Breast epithelium (tissue), 4 donors: ENCODE data around the gene SLC39A11. TPM values are rescaled to one million over a fixed set of nuclear protein-coding genes. Genes with fewer than 3 reads are reported as not detected.
A peak's percentile ranks its signal among the peaks of the same experiment; 100 is the strongest.

Source experiments
- DNase-seq, 2 donors: peaks; one replicate each; pipeline ENCODE4 v3.0.0-alpha.2; 2019; ENCODE audit warnings: low spot score in 2 of 2
- H3K27ac ChIP-seq, 2 donors: fragments of 200-600 bp; sonication (generic) in 1 of 2; one replicate each; pipeline ENCODE4 v1.5.1; 2016 to 2019; ENCODE audit warnings: mild to moderate bottlenecking in 1 of 2
- H3K27me3 ChIP-seq, 2 donors: fragments of 200-600 bp; sonication (generic) in 1 of 2; one replicate each; pipeline versions ENCODE4 v1.5.1 to v1.6.0; 2017 to 2019; ENCODE audit warnings: control low read depth in 1 of 2, mild to moderate bottlenecking in 1 of 2
- H3K36me3 ChIP-seq: fragments of 200-600 bp; one replicate; pipeline ENCODE4 v1.5.1; 2019
- H3K4me1 ChIP-seq, 2 donors: fragments of 200-600 bp; sonication (generic); one replicate each; pipeline ENCODE4 v1.5.1; 2016 to 2019; ENCODE audit warnings: control low read depth in 1 of 2
- H3K4me3 ChIP-seq, 3 donors: fragments of 200-600 bp; sonication (generic); 1 replicate in 2 of 3; 2 replicates in 1 of 3; pipeline ENCODE4 v1.5.1; 2016 to 2019; ENCODE audit warnings: mild to moderate bottlenecking in 3 of 3, moderate library complexity in 2 of 3
- H3K9me3 ChIP-seq, 2 donors: fragments of 200-600 bp; sonication (generic) in 1 of 2; one replicate each; pipeline ENCODE4 v1.5.1; 2016 to 2019; ENCODE audit warnings: control low read depth in 1 of 2
- CTCF ChIP-seq, 3 donors: fragments of 450-650 bp; IDR thresholded peaks; one replicate each; pipeline ENCODE4 v1.5.1; 2016 to 2017; ENCODE audit warnings: antibody characterized with exemption in 3 of 3, mild to moderate bottlenecking in 3 of 3, moderate library complexity in 3 of 3
- POLR2A ChIP-seq: fragments of 450-650 bp; IDR thresholded peaks from one replicate; pipeline ENCODE4 v1.6.1; 2016; ENCODE audit warnings: antibody characterized with exemption, mild to moderate bottlenecking, moderate library complexity
- POLR2AphosphoS5 ChIP-seq, 3 donors: sonication (generic); formaldehyde crosslinking; IDR thresholded peaks; one replicate each; pipeline ENCODE4 v1.6.1; 2017; ENCODE audit warnings: antibody characterized with exemption in 3 of 3
- intact Hi-C: fragments of 100-400 bp; cut with DNase I; formaldehyde crosslinking; loops from one replicate; pipeline ENCODE4 v1.15.1; 2023; ENCODE audit warnings: low total_unique reads
- total RNA-seq, 3 donors: library from RNA; depleted of rRNA; stranded (reverse); fragments of >200 nt; gene quantifications; one replicate each; pipeline ENCODE4 v1.1.0, GENCODE V29; 2016

SLC39A11 gene
- total RNA-seq, 3 donors from 2014 or later = 31.8 to 54.6 (median 47.0) TPM

- TF ChIP-seq CTCF (IDR thresholded peaks at IDR 0.05) (no peak), POLR2A (no peak), POLR2AphosphoS5 (IDR thresholded peaks at IDR 0.05) (no peak)
- intact Hi-C loops = no loop called here
- DNase-seq = peak; percentile 37 to 50
Observed at GRCh38 chr17:73096866-73097265, 4.4 kb upstream of the SLC39A11 start.

GRCh38 chr17:73096211-73096610, 3.7 kb upstream of the SLC39A11 start:
- H3K27ac ChIP-seq = no peak overlapping the region
- no peaks in the 10 kb centered on the region for H3K36me3 ChIP-seq
- peak in 1 of 2 donors; percentile 28 for DNase-seq
- H3K27me3 ChIP-seq = no peaks in the 10 kb centered on the region
- no peak overlapping the region for H3K4me3 ChIP-seq
- no peaks in the 10 kb centered on the region for H3K4me1 ChIP-seq
- no peaks in the 10 kb centered on the region for H3K9me3 ChIP-seq
- TF ChIP-seq POLR2A (no peak), CTCF (IDR thresholded peaks at IDR 0.05) (no peak), POLR2AphosphoS5 (IDR thresholded peaks at IDR 0.05) (no peak)
- intact Hi-C loops = no loop called here

More at GRCh38 chr17:73096866-73097265, 4.4 kb upstream of the SLC39A11 start:
- H3K36me3 ChIP-seq = no peaks in the 10 kb centered on the region
- H3K4me1 ChIP-seq = no peaks in the 10 kb centered on the region
- no peaks in the 10 kb centered on the region for H3K27me3 ChIP-seq
- H3K27ac ChIP-seq = no peak overlapping the region
- H3K4me3 ChIP-seq = no peak overlapping the region
- no peaks in the 10 kb centered on the region for H3K9me3 ChIP-seq

GRCh38 chr17:73093286-73093685, 798 bp upstream of the SLC39A11 start:
- H3K27me3 ChIP-seq = no peaks in the 10 kb centered on the region
- TF ChIP-seq POLR2A (no peak), POLR2AphosphoS5 (IDR thresholded peaks at IDR 0.05) (no peak), CTCF (IDR thresholded peaks at IDR 0.05) (no peak)
- no peaks in the 10 kb centered on the region for H3K9me3 ChIP-seq
- H3K4me3 ChIP-seq = peak overlapping the region in 2 of 3 donors; percentile 74 to 85
- peaks cover 0 to 9% of the 10 kb centered on the region in 2 donors for H3K4me1 ChIP-seq
- intact Hi-C loops = no loop called here
- H3K36me3 ChIP-seq = no peaks in the 10 kb centered on the region
- H3K27ac ChIP-seq = no peak overlapping the region
- no peak for DNase-seq

GRCh38 chr17:73091770-73092522, 542 bp downstream of the SLC39A11 start:
- intact Hi-C loops = no loop called here
- Histone ChIP-seq H3K27ac (peak overlapping the region; percentile 68 to 76), H3K36me3 (no peaks in the 10 kb centered on the region), H3K27me3 (no peaks in the 10 kb centered on the region), H3K4me1 (peaks cover 0 to 9% of the 10 kb centered on the region in 2 donors), H3K9me3 (no peaks in the 10 kb centered on the region), H3K4me3 (peak overlapping the region; percentile 73 to 85 (median 74))
- peak in 1 of 2 donors; percentile 39 for DNase-seq
- TF ChIP-seq POLR2AphosphoS5 (IDR thresholded peaks at IDR 0.05) (no peak), POLR2A (no peak), CTCF (IDR thresholded peaks at IDR 0.05) (no peak)

GRCh38 chr17:73091410-73091769, 1.1 kb downstream of the SLC39A11 start:
- TF ChIP-seq CTCF (IDR thresholded peaks at IDR 0.05) (no peak), POLR2AphosphoS5 (IDR thresholded peaks at IDR 0.05) (no peak)
- Histone ChIP-seq H3K4me3 (peak overlapping the region; percentile 73 to 85 (median 74)), H3K27me3 (no peaks in the 10 kb centered on the region), H3K27ac (peak overlapping the region in 1 of 2 donors; percentile 76), H3K9me3 (no peaks in the 10 kb centered on the region), H3K4me1 (peaks cover 0 to 9% of the 10 kb centered on the region in 2 donors), H3K36me3 (no peaks in the 10 kb centered on the region)
- intact Hi-C loops = no loop called here
- no peak for DNase-seq
